Prostate gland (tissue), 2 donors: ENCODE measurements around the gene C6orf58.

ENCODE experiments used
- CTCF ChIP-seq, 4 experiments: fragments of 200-600 bp in 2 of 4; fragments of 450-650 bp in 2 of 4; sonication (generic) in 2 of 4; IDR thresholded peaks; 1 replicate in 3 of 4; 2 replicates in 1 of 4; pipeline ENCODE4 v1.5.1; 2016 to 2019; ENCODE audit warnings: antibody characterized with exemption in 4 of 4, mild to moderate bottlenecking in 2 of 4, moderate library complexity in 2 of 4
- POLR2A ChIP-seq: fragments of 450-650 bp; IDR thresholded peaks from one replicate; pipeline ENCODE4 v1.6.1; 2016; ENCODE audit warnings: antibody characterized with exemption, mild to moderate bottlenecking
- POLR2AphosphoS5 ChIP-seq: sonication (generic); formaldehyde crosslinking; IDR thresholded peaks from one replicate; pipeline ENCODE4 v1.6.1; 2017; ENCODE audit warnings: antibody characterized with exemption

- TF ChIP-seq CTCF (IDR thresholded peaks at IDR 0.05) (no peak), POLR2A (no peak), POLR2AphosphoS5 (peak; percentile 69)
Observed at GRCh38 chr6:127589135-127589534, 12.2 kb downstream of the C6orf58 start.
